B cell (primary cell): ENCODE results near the gene EIF2A. TPM values are rescaled to one million over a fixed set of nuclear protein-coding genes. Genes with fewer than 3 reads are reported as not detected.
A peak's percentile ranks its signal among the peaks of the same experiment; 100 is the strongest.
"Not testable (repeated sequence)": the region's sequence is repeated elsewhere in the genome, so short reads cannot be mapped to it uniquely, and the experiment has no call there.

Source experiments
- ATAC-seq: fragments of 200-7000 bp; cut with Tn5 transposase; one replicate; pipeline ENCODE4 v1.10.0; 2021; ENCODE audit warnings: low read depth, mild to moderate bottlenecking, moderate number of reproducible peaks, moderate library complexity
- CTCF ChIA-PET: fragments of 350-600 bp; sonication (Branson Sonifier 250); formaldehyde crosslinking; loops from one replicate; lab custom pipeline; 2021; ENCODE audit warnings: antibody characterized with exemption, inconsistent platforms; lab: Charles Lee
- POLR2A ChIA-PET: fragments of 350-600 bp; sonication (Branson Sonifier 250); formaldehyde crosslinking; loops from one replicate; lab custom pipeline; 2021; ENCODE audit warnings: antibody characterized with exemption; lab: Charles Lee
- DNase-seq: peaks from one replicate; pipeline ENCODE4 v3.0.0; 2013
- H2AFZ ChIP-seq: 2 replicates; pipeline ENCODE4 v1.6.1; 2012; ENCODE audit warnings: mild to moderate bottlenecking, low read depth, low read length; ENCODE audit not compliant: insufficient read depth, poor library complexity, severe bottlenecking
- H3K27ac ChIP-seq, 2 donors: 1 replicate in 1 of 2; 2 replicates in 1 of 2; pipeline ENCODE4 v1.5.1; 2012 to 2013; ENCODE audit warnings: low read length in 2 of 2, mild to moderate bottlenecking in 2 of 2, moderate library complexity in 1 of 2
- H3K27me3 ChIP-seq, 4 experiments: fragments of 200-600 bp in 1 of 4; sonication (generic) in 1 of 4; replicated peaks in 1 of 4; 1 replicate in 2 of 4; 2 replicates in 2 of 4; pipeline versions ENCODE4 v1.6.1 to v1.7.0; 2013 to 2016; ENCODE audit warnings: low read length in 3 of 4, mild to moderate bottlenecking in 2 of 4, mixed read lengths in 1 of 4, moderate library complexity in 1 of 4; ENCODE audit not compliant: insufficient read depth in 4 of 4, control insufficient read depth in 3 of 4; ENCODE audit errors: control extremely low read depth in 1 of 4
- H3K36me3 ChIP-seq, 2 experiments: replicated peaks in 1 of 2; 1 replicate in 1 of 2; 2 replicates in 1 of 2; pipeline versions ENCODE4 v1.6.1 to v1.7.1; 2013; ENCODE audit warnings: low read length in 1 of 2; ENCODE audit not compliant: insufficient read depth in 2 of 2, control insufficient read depth in 1 of 2; ENCODE audit errors: control extremely low read depth in 1 of 2, extremely low read depth in 1 of 2
- H3K4me1 ChIP-seq, 2 donors: fragments of 200-600 bp in 1 of 2; sonication (generic) in 1 of 2; 1 replicate in 1 of 2; 2 replicates in 1 of 2; pipeline versions ENCODE4 v1.5.1 to v1.6.1; 2013 to 2017; ENCODE audit warnings: low read length in 2 of 2; ENCODE audit not compliant: control insufficient read depth in 2 of 2, insufficient read depth in 2 of 2
- H3K4me2 ChIP-seq: replicated peaks from 2 replicates; pipeline ENCODE3; 2012; ENCODE audit warnings: mild to moderate bottlenecking, low read depth, low read length; ENCODE audit not compliant: poor library complexity, severe bottlenecking
- H3K4me3 ChIP-seq, 5 experiments: fragments of 200-600 bp in 1 of 5; sonication (generic) in 1 of 5; 1 replicate in 3 of 5; 2 replicates in 2 of 5; pipeline versions ENCODE4 v1.5.1 to v1.7.0; 2011 to 2016; ENCODE audit warnings: low read length in 4 of 5, mild to moderate bottlenecking in 4 of 5, low read depth in 2 of 5, control low read depth in 1 of 5, moderate library complexity in 1 of 5; ENCODE audit not compliant: insufficient read depth in 1 of 5; ENCODE audit errors: control extremely low read depth in 1 of 5, extremely low read depth in 1 of 5
- H3K79me2 ChIP-seq: fragments of 200-600 bp; sonication (generic); one replicate; pipeline ENCODE4 v1.6.0; 2016; ENCODE audit warnings: low read length; ENCODE audit not compliant: control insufficient read depth, insufficient read depth
- H3K9ac ChIP-seq: fragments of 200-600 bp; sonication (generic); 2 replicates; pipeline ENCODE4 v1.6.1; 2017; ENCODE audit warnings: mild to moderate bottlenecking, low read length, moderate library complexity
- H3K9me3 ChIP-seq, 3 donors: one replicate each; pipeline versions ENCODE4 v1.6.1 to v1.7.1; 2013; ENCODE audit warnings: low read length in 2 of 3; ENCODE audit not compliant: control insufficient read depth in 2 of 3, insufficient read depth in 1 of 3; ENCODE audit errors: control extremely low read depth in 1 of 3
- H4K20me1 ChIP-seq: 2 replicates; pipeline ENCODE4 v1.6.0; 2012; ENCODE audit warnings: mild to moderate bottlenecking, low read length; ENCODE audit not compliant: insufficient read depth, control insufficient read depth, poor library complexity, severe bottlenecking
- H3K27ac Mint-ChIP-seq: one replicate; pipeline ENCODE4 v1.8.0; 2021; ENCODE audit warnings: mixed read lengths
- H3K27me3 Mint-ChIP-seq: one replicate; pipeline ENCODE4 v1.8.0; 2021; ENCODE audit warnings: mixed read lengths
- H3K4me1 Mint-ChIP-seq: one replicate; pipeline ENCODE4 v1.8.0; 2021; ENCODE audit warnings: mixed read lengths
- H3K4me3 Mint-ChIP-seq: one replicate; pipeline ENCODE4 v1.8.0; 2021; ENCODE audit warnings: mixed read lengths
- H3K9me3 Mint-ChIP-seq: one replicate; pipeline ENCODE4 v1.8.0; 2022; ENCODE audit warnings: mixed read lengths; ENCODE audit not compliant: insufficient read depth
- CTCF ChIP-seq: fragments of 200-600 bp; IDR thresholded peaks from one replicate; pipeline ENCODE4 v1.8.0; 2022; ENCODE audit warnings: antibody characterized with exemption, mild to moderate bottlenecking
- EZH2 ChIP-seq: IDR thresholded peaks from 2 replicates; pipeline ENCODE4 v1.6.1; 2012; ENCODE audit warnings: borderline replicate concordance, low read depth, mild to moderate bottlenecking, moderate library complexity, low read length; ENCODE audit not compliant: insufficient read depth, poor library complexity, severe bottlenecking
- WGBS: methylation state at CpG from one replicate; pipeline ENCODE4 v1.1.5; 2013; ENCODE audit warnings: missing lambda C conversion rate; ENCODE audit not compliant: insufficient coverage; 5-methylcytosine and 5-hydroxymethylcytosine counted together
- intact Hi-C: fragments of 100-400 bp; cut with micrococcal nuclease; formaldehyde crosslinking; loops from one replicate; pipeline ENCODE4 v1.10.0; 2022
- polyA plus RNA-seq: library from polyadenylated mRNA; depleted of rRNA; stranded (reverse); fragments of >200 nt; gene quantifications from 2 replicates; pipeline ENCODE4 v1.2.3, GENCODE V29; 2012
- total RNA-seq, 2 donors: library from RNA; stranded (reverse); fragments of 120-200 nt in 1 of 2; gene quantifications; 1 replicate in 1 of 2; 2 replicates in 1 of 2; pipeline versions ENCODE4 v1.2.3 to v1.2.4, GENCODE V29; 2013 to 2022

Gene EIF2A
- total and polyA plus RNA-seq, 2 donors (not counting 1 experiment from before 2014, with no cell fraction given), result 63.4 to 78.8 TPM

DNA sequence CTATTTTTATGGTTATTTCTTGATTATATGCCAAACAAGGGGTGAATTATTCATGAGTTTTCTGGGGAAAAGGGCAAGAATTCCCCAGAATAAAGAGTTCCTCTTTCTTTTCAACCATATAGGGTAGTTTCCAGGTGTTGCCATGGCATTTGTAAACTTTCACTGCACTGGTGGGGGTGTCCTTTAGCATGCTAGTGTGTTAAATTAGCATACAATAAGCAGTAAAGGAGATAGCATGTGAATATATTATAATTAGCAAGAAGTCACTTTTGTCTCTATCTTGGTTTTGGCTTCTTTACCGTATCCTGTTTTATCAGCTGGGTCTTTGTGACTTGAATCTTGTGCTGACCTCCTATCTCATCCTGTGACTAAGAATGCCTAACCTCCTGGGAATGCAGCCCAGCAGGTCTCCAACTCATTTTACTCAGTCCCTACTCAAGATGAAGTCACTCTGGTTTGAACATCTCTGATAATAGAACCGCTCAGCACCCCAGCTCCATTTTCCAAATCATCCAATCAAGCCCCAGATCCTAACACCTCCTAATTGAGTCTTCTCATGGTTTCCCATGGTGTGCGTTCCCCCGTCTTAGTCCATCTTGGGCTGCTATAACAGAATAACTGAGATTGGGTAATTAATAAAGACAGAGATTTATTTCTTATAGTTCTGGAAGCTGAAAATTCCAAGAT is 53.2 kb downstream of the EIF2A start:
- POLR2A ChIA-PET, result interaction anchor here (1.6 kb wide), 1 partner anchor 104 kb away, joined by 7 read pairs; the partner anchor contains the start of gene ERICH6
- H3K4me1 Mint-ChIP-seq, result peaks cover 60% of the 10 kb centered on the region

DNA sequence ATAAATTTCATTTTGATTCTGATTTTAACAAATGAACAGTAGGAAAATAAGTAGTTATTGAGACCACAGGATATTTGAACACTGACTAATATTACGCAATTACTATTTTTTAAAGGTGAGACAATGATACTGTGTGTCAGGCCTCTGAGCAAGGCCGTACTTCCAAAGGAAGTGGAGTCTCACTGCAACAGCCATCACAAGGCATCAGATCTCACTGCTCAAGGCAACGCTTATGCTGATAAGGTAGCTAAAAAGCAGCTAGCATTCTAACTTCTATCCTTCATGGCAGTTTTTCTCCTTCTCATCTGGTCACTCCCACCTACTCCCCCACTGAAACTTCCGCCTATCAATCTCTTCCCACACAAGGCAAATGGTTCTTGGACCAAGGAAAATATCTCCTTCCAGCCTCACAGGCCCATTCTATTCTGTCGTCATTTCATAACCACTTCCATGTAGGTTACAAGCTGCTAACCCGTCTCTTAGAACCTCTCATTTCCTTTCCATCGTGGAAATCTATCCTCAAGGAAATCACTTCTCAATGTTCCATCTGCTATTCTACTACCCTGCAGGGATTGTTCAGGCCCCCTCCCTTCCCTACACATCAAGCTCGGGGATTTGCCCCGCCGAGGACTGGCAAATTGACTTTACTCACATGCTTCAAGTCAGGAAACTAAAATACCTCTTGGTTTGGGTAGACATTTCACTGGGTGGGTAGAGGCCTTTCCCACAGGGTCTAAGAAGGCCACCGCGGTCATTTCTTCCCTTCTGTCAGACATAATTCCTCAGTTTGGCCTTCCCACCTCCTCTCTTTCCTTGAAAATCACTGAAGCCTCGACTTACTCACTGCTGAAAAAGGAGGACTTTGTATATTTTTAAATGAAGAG is 54.3 kb downstream of the EIF2A start:
- peak overlapping the region; percentile 69 for H3K4me2 ChIP-seq
- WGBS, result 69% methylated on average over 6 of the region's 13 CpGs
- peak overlapping the region; percentile 83 for H3K27ac Mint-ChIP-seq
- H3K27me3 Mint-ChIP-seq, H3K9me3 Mint-ChIP-seq, H3K36me3 ChIP-seq, POLR2A ChIA-PET, H4K20me1 ChIP-seq, H3K9me3 ChIP-seq, H3K4me3 ChIP-seq, H2AFZ ChIP-seq, H3K9ac ChIP-seq, ATAC-seq, H3K27me3 ChIP-seq, CTCF ChIA-PET: not testable (repeated sequence)
- peak overlapping the region; percentile 45 to 79 for H3K27ac ChIP-seq
- peaks cover 68% of the 10 kb centered on the region for H3K4me1 Mint-ChIP-seq
- peak; percentile 24 for DNase-seq
- peaks cover 70% of the 10 kb centered on the region for H3K79me2 ChIP-seq
- intact Hi-C loops, result loop anchor here (5.0 to 10.0 kb wide), 3 partner anchors 546 to 1884 kb away; no protein-coding TSS in a partner anchor
- peaks cover 49 to 53% of the 10 kb centered on the region in 2 donors for H3K4me1 ChIP-seq
- peak overlapping the region; percentile 56 for H3K4me3 Mint-ChIP-seq

More for the DNA sequence above, 53.2 kb downstream of the EIF2A start:
- H3K9me3 ChIP-seq, result peaks cover 0 to 3% (median 0%) of the 10 kb centered on the region in 3 donors
- Mint-ChIP-seq H3K27ac (peak overlapping the region; percentile 76), H3K4me3 (peak overlapping the region; percentile 74), H3K9me3 (no peaks in the 10 kb centered on the region), H3K27me3 (no peaks in the 10 kb centered on the region)
- no peaks in the 10 kb centered on the region for H3K27me3 ChIP-seq
- H3K4me2 ChIP-seq, result peak overlapping the region; percentile 69
- ATAC-seq (no peak), DNase-seq (peak; percentile 78)
- CTCF ChIA-PET, result no interaction called here
- TF ChIP-seq CTCF (no peak), EZH2 (no peak)
- peaks cover 4% of the 10 kb centered on the region for H4K20me1 ChIP-seq
- H3K9ac ChIP-seq, result no peak overlapping the region
- H3K27ac ChIP-seq, result peak overlapping the region; percentile 74 to 79
- H3K4me1 ChIP-seq, result peaks cover 38 to 48% of the 10 kb centered on the region in 2 donors
- no peak overlapping the region for H3K4me3 ChIP-seq
- intact Hi-C loops, result loop anchor here (1.0 to 10.0 kb wide), 4 partner anchors 53 to 1885 kb away; partner anchors contain the start of genes EIF2A and SERP1
- no peaks in the 10 kb centered on the region for H3K36me3 ChIP-seq
- no CpG with 5 or more reads among the region's 4 CpGs for WGBS
- H3K79me2 ChIP-seq, result peaks cover 63% of the 10 kb centered on the region
- no peak overlapping the region for H2AFZ ChIP-seq
